KBM-7 (cell line): ENCODE measurements around the gene C2CD4C.
A peak's percentile ranks its signal among the peaks of the same experiment; 100 is the strongest.
"Not testable (repeated sequence)": the region's sequence is repeated elsewhere in the genome, so short reads cannot be mapped to it uniquely, and the experiment has no call there.

Experiments used
- DNase-seq: peaks from one replicate; pipeline ENCODE4 v3.0.0-alpha.2; 2015
- in situ Hi-C: fragments of 300-500 bp; cut with MboI; formaldehyde crosslinking; loops from 2 replicates; pipeline ENCODE4 v1.14.3; 2020; ENCODE audit warnings: low sequenced_read_pairs, low pct_unique_long_range_greater_than_20kb, mixed read lengths

C2CD4C gene

GRCh38 chr19:422213-422916 is 13.4 kb upstream of the C2CD4C start:
- in situ Hi-C loops, result no loop called here
- no peak for DNase-seq

GRCh38 chr19:419721-420515 is 11.0 kb upstream of the C2CD4C start:
- in situ Hi-C loops, result no loop called here
- DNase-seq, result no peak

- no peak for DNase-seq
- in situ Hi-C loops, result no loop called here
Observed at GRCh38 chr19:418761-419671, 10.1 kb upstream of the C2CD4C start.

GRCh38 chr19:416416-416815 is 7.5 kb upstream of the C2CD4C start:
- no peak for DNase-seq
- in situ Hi-C loops, result no loop called here

GRCh38 chr19:415292-415691 is 6.3 kb upstream of the C2CD4C start:
- DNase-seq, result no peak
- in situ Hi-C loops, result no loop called here

- in situ Hi-C loops, result no loop called here
- no peak for DNase-seq
Observed at GRCh38 chr19:413756-414420, 4.9 kb upstream of the C2CD4C start.

- DNase-seq, result no peak
- in situ Hi-C loops, result no loop called here
Observed at GRCh38 chr19:412356-413355, 3.7 kb upstream of the C2CD4C start.

GRCh38 chr19:411723-412355 is 2.9 kb upstream of the C2CD4C start:
- in situ Hi-C loops, result no loop called here
- no peak for DNase-seq

GRCh38 chr19:411121-411722 is 2.3 kb upstream of the C2CD4C start:
- DNase-seq, in situ Hi-C loops: not testable (repeated sequence)

- no peak for DNase-seq
- in situ Hi-C loops, result no loop called here
Observed at GRCh38 chr19:410243-410781, 1.4 kb upstream of the C2CD4C start.

- peak; percentile 21 for DNase-seq
- in situ Hi-C loops, result no loop called here
Observed at GRCh38 chr19:409516-410242, 732 bp upstream of the C2CD4C start.

GRCh38 chr19:408441-408901 is 476 bp downstream of the C2CD4C start:
- in situ Hi-C loops, result no loop called here
- no peak for DNase-seq

GRCh38 chr19:407511-408440 is 1.2 kb downstream of the C2CD4C start:
- no peak for DNase-seq
- in situ Hi-C loops, result no loop called here

GRCh38 chr19:406971-407510 is 1.9 kb downstream of the C2CD4C start:
- no peak for DNase-seq
- in situ Hi-C loops, result no loop called here

GRCh38 chr19:406135-406781 is 2.7 kb downstream of the C2CD4C start:
- in situ Hi-C loops, result no loop called here
- DNase-seq, result no peak
